Measurements from ENCODE around the gene GNRHR. TPM values are rescaled to one million over a fixed set of nuclear protein-coding genes. Genes with fewer than 3 reads are reported as not detected.

Gene GNRHR
- total RNA-seq, 2 donors from 2014 or later: not detected

DNA sequence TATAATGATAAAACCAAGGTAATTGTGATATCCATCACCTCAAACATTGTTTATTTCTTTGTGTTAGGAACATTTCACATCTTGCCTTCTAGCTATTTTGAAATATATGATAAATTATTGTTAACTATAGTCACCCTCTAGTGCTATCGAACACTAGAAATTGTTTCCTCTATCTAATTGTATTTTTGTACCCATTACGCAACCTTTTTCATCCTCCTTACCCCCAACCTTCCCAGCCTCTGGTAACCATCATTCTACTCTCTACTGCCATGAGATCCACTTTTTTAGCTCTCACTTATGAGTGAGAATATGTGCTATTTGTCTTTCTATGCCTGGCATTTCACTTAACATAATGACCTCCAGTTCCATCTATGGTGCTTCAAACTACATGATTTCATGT is 49.3 kb downstream of the GNRHR start:
- intact Hi-C loops (cut with DNase I): no loop called here
- no peak for DNase-seq (ENCODE audit: low spot score)

DNA sequence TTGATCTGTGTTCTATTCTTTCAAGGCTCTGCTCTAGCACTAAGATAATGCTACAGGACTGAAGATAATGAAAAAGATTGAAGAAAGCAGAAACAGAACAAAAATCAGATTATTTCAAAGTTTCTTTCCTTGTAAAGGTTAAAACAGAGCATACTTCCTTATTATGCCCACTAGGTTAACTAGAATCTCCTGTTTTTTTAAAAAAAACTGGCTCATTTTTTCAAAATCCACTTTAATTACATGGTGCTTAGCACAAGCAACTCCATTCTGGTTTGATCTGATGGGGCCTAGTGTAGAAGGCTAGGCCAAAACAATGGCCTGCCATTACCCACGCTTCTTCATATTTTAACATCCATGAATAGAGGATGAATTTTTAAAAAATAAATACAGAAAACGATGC is 52.0 kb downstream of the GNRHR start:
- DNase-seq (ENCODE audit: low spot score): no peak
- intact Hi-C loops (cut with DNase I): no loop called here

DNA sequence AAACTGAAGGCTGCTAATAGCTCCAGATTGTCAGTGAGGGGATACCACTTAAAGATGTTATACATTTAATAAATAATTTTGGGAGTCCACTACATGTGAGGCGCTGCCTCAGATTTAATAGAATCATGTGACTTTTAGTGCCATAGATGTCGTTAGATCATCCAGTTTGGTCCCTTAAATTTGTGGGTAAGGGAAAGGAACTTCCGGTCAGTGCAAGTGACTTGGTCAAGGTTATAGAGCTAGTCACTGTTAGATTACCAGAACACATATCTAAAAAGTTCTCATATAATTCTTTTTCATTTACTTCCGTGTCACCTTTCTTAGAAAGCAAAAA is 52.7 kb downstream of the GNRHR start:
- no peak for DNase-seq (ENCODE audit: low spot score)
- intact Hi-C loops (cut with DNase I): no loop called here

DNA sequence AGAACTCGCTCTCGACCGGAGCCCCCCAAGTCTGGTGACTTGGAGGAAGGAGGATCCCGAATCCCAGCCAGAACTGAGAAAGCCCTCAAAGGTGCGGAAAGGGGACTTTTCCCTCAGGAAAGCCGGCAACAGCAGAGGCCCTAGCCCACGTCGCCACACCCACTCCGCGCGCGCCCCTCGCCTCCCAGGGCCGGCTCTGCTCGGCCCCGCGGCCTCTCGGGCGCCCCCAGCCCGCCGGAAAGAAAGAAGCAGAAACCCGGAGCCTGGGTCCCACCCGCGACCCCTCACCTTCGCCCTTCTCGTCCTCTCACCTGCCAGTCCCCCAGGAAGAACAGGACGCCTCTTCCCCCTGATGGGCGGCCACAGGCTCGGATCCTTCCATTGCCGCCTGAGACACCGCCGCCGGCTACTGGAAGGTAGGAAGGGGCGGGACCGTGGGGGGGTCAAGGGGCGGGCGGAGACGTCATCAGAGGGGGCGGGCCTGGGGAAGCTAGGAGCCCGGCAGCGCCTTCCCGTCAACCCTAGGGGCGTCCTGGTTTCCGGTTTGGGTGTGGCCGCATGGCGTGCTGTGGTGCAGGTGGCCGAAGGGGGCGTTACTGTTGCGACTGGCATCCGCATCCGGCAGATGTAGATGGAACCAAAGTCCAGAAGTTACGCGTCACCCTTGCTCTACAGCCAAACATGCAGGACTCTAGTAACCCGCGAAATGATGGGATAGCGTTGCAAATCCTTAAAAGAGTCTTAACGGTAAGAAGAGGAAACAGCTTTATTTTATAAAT is 53.3 kb downstream of the GNRHR start, which contains the start of gene UBA6:
TSS of gene UBA6 (minus strand) at position 418 of the 779 bp plus-strand sequence. CDS start at position 382, 36 bp downstream.
- intact Hi-C loops (cut with DNase I): no loop called here

DNA sequence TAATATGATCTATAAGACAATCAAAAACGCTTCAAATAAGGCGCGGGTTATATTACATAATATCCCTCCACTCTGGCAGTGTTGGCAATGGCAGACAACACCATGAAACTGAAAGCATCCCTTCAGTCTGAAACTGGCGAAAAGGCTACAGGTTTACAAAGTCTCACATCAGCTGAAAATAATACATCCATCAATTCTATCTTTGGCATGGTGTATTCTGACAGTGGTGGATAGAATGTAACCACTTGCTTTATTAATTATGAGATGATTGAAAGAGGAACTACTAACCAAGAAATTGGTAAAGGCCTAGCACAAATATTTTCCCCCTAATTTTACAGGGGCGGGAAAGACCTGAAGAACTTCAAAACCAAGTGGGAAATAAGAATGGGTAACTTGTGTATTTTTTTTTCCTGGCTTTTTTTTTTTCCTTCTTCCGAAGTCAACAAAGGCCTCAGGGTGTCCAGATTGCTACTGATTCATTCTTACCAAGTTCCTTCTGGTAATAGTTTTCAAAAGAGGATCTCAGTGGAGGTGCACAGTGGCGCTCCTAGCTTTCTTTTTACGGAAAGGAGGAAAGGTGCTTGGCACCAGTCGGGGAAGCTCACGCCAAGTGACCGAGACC is 54.0 kb downstream of the GNRHR start:
- intact Hi-C loops (cut with DNase I): no loop called here
- no peak for DNase-seq (ENCODE audit: low spot score)

More for the DNA sequence above, 53.3 kb downstream of the GNRHR start, which contains the start of gene UBA6:
- peak; percentile 99 for DNase-seq (ENCODE audit: low spot score)

DNA sequence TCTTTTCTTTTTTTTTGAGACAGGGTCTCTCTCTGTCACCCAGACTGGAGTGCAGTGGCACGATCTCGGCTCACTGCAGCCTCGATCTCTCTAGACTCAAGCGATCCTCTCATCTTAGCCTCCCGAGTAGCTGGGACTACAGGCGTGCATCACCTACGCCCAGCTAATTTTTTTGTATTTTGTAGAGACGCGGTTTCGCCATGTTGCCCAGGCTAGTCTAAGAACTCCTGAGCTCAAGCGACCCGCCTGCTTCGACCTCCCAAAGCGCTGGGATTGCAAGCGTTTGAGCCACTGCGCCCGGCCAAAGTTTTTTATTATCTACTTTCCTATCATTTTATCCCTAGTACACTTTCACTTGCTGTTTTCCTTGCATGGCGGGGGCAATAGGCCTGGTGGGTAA is 54.6 kb downstream of the GNRHR start:
- intact Hi-C loops (cut with DNase I): no loop called here
- no peak for DNase-seq (ENCODE audit: low spot score)

DNA sequence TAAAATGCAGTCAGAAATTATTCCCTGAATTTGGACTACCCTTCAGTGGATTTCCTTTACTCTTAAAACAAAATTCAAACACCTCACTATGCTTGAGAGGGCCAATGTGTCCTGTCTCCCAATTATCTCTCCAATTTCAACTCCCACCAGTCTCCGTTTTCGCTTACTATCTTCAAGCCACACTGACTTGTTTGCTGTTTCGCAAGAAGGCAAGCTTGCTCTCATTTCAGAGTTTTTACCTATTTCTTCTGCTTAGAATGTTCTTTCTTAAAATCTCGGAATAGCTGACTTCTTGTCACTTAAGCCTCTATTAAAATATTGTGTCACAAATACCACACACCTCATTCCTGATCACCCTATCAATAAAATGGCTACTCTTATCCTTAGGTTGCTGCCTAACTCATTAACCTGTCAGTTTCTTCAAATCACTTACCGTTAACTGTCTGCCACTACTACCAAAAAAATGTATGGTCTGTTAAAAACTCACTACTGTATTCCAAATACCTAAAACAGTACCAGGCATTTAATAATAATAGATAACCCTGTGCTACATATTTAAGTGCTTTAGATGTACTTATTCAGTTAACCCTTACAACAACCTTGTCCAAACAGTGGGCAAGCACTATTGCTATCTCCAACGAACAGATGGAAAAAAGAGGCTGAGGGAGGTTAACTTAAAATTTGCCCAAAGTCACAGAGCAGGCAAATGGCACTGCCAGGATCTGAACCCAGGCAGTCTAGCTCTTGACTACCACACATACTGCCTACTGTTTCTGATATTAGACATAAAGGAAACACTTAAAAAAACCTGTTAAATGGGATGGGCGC is 56.1 kb downstream of the GNRHR start:
- intact Hi-C loops (cut with DNase I): no loop called here

DNA sequence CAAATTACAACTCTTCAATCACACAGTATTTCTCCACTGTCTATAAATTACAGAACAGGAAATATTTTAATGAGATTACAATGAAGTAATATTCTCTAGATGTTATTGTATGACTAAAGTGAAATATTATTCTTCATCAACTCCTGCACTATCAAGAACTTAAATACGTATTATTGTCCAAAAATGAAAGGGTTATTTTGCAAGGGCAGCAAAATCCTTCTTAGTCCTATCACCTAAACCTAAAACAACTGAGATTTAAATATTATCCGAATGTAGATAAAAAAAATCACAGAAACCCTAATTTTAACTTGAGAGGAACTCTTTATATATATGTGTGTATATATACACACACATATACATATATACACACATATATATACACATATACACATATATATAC is 58.1 kb downstream of the GNRHR start:
- DNase-seq (ENCODE audit: low spot score): no peak
- intact Hi-C loops (cut with DNase I): no loop called here

More for the DNA sequence above, 56.1 kb downstream of the GNRHR start:
- DNase-seq (ENCODE audit: low spot score): no peak

DNA sequence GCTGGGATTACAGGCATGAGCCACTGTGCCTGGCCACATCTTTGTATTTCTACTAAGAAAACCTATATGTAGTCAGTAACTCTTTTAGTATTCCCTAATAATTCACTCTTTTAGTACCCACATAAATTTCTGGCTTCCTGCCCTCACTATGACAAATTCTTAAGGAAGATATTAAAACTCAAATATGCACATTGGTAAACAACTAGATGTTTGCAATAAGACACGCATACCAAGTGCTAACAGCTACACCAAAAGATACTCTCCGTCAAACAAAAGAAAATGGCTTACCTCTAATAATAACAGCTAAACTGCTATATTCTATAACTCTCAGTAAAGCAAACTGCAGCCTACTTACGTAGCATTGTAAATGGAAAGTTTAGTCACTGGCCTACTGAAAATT is 59.5 kb downstream of the GNRHR start:
- no peak for DNase-seq (ENCODE audit: low spot score)
- intact Hi-C loops (cut with DNase I): no loop called here

DNA sequence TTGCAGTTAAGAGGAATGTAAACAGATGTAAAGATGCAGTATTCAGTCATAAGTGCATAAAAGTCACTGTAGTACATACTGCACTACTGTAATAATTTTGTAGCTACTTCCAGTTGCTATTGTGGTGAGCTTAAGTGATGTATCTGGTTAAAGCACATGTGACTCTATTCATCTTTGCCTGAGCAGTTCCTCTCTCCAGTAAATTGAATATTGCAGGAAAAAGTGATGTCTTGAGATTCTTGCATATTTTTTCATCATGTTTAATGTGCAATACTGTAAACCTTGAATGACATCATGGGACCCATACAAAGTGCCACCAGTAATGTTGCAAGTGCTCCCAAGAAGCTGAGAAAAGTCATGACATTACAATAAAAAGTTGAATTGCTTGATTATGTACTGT is 62.9 kb downstream of the GNRHR start:
- intact Hi-C loops (cut with DNase I): no loop called here
- no peak for DNase-seq (ENCODE audit: low spot score)

Other genes with a start within 250 kb of the GNRHR start
- gene CENPC, start 208.9 kb downstream of the GNRHR start, total RNA-seq: 10 to 100 TPM; 18.3 to 20.1 TPM
- under 1 TPM in 1 of 2 donors, not detected in 1; 0.38 TPM for gene STAP1, start 195.7 kb downstream of the GNRHR start, total RNA-seq
- gene UBA6, start 53.2 kb downstream of the GNRHR start, total RNA-seq: 10 to 100 TPM; 33.7 to 48.9 TPM
- gene TMPRSS11D, start 129.6 kb upstream of the GNRHR start, total RNA-seq: not detected
- not detected for gene TMPRSS11A, start 209.1 kb upstream of the GNRHR start, total RNA-seq

Data from posterior vena cava (tissue), 2 donors.